Stimulated activated CD4-positive, alpha-beta T cell treated with anti-CD3 and anti-CD28 coated beads, Interleukin-4, amount 100 ng/mL, for 24 hours (primary cell): ENCODE results near the gene UGT1A10.

Experiments
- DNase-seq: peaks from one replicate; pipeline ENCODE4 v3.0.0-alpha.2; 2020

UGT1A10 gene

DNA sequence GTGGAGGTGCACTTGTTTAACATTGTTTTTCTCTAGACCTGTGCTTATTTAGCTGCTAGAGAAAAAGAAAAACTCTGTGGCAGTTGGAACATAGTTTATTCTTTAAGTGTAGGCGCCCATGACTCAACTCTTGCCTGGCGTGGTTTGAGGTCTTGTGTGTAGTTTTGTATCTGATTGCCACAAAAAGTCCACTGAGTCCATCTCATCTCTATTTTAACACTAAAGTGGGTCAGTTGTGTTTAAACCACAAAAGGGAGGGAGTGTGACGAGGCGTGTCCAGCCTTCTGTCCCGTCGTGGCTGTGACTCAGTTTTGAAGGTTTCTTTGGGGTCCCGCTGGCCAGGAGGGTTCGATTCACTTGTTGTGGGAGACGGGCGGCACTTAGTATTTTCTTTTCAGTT lies 20.2 kb downstream of the UGT1A10 start:
- no peak for DNase-seq

DNA sequence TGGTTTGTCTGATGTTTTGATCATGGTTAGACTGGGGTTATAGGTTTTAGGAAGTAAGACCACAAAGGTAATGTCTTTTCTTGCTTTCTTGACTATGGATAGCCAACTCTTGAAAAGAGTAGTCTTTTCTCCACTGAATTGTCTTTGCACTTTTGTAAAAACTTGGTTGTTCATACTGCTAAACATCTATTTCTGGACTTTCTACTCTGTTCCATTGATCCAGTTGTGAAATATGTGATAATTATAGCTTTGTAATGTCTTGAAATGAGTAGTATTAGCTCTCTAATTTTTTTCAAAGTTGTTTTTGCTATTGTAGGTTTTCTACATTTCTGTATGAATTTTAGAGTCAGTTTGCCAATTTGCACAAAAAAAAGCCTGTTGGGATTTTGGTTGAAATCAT lies 22.4 kb downstream of the UGT1A10 start:
- no peak for DNase-seq

DNA sequence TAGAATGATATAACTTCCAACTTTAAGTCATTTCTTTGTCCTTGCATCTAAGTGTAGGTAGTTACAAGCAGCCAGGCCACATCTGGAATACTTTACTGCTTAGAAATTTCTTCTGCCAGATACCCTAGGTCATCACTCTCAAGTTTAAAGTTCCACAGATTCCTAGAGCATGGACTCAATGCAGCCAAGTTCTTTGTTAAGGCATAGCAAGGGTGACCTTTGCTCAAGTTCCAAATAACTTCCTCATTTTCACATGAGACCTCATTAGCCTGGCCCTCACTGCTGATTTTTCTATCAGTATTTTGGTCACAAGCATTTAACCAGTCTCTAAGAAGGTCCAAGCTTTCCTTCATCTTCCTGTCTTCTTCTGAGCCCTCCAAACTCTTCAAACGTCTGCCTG lies 27.7 kb downstream of the UGT1A10 start:
- no peak for DNase-seq

DNA sequence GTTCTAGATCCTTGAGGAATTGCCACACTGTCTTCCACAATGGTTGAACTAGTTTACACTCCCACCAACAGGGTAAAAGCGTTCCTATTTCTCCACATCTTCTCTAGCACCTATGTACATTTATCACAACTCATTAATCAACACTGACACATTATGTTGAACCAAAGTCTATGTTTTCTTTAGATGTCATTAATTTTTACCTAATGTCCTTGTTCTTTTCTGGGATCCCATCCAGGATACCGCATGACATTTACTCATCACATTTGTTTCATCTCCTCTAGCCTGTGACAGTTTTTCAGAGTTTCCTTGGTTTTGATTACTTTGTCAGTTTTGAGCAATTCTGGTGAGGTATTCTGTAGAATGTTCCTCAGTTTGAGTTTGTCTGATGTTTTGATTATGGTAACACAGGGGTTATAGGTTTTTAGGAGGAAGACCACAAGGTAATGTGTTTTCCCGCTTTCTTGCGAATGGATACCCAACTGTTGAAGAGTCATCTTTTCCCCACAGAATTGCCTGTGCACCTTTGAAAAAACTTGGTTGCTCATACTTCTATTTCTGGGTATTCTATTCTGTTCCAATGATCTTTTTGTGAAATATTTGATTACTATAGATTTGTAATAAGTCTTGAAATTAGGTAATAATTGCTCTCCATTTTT lies 32.5 kb downstream of the UGT1A10 start:
- DNase-seq = no peak

DNA sequence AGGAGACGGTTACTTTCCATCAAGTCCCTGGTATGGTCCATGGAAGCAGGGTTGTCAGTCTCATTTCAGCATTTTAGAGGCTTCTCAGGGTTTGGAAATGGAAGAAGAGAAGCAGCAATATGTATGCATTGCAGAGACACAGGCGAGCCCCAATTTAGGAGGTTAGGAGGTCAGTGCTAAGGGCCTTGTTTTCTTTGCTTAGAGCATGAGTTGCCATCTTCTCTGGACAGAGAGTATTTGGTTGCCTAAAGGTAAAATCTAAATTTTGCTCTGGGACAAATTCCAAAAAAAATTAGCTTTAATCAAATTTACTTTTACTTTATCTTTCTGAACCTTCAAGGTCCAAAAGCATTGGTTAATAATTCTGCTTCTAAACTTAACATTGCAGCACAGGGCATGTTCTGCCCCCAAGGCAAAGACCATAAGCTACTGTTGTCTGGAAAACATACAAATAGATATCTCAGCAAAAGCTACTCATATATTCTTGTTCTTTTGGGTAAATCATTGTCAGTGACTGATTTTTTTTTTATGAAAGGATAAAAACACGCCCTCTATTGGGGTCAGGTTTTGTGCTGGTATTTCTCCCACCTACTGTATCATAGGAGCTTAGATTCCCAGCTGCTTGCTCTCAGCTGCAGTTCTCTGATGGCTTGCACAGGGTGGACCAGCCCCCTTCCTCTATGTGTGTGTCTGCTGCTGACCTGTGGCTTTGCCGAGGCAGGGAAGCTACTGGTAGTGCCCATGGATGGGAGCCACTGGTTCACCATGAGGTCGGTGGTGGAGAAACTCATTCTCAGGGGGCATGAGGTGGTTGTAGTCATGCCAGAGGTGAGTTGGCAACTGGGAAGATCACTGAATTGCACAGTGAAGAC lies 35.3 kb downstream of the UGT1A10 start, which contains the start of gene UGT1A9:
TSS of gene UGT1A9 (plus strand) at position 609 of the 872 bp plus-strand sequence. CDS start at position 646, 37 bp downstream.
- no peak for DNase-seq

DNA sequence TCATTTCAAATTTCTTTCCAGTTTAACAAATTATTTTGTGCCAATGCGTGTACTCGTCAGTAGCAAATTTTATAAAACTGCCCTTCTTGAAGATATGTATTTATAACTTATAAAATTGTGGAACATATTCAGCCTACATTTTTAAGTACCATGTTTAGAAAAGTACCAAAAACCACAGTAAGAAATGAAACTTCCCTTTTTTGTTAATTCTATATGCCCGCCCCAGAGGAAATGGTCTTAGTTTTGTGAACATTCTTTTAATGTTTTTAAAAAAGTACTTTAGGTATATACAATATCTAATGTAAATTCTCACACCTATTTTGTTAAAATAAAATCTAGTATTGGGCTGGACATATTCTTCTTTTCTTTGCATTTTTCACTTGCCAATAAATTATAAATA lies 36.6 kb downstream of the UGT1A10 start:
- no peak for DNase-seq

DNA sequence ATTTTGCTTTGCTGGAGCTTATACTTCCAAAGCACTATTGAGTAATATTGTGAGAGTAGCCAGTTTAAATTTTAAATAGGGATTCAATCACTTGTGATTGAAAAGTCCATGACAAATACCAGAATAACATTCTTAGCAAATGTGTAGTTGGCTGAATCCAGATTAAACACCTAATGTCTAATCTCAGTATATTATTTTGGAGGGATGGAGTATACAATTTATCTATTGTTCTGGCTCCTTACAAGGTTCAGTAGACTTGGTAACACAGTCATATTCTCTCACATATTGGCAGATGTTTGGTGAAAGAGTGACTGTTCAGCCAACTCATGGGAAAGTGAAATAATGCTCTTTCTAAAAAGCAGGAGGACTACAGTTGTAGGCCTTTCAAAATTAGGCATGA lies 37.6 kb downstream of the UGT1A10 start:
- DNase-seq = no peak

DNA sequence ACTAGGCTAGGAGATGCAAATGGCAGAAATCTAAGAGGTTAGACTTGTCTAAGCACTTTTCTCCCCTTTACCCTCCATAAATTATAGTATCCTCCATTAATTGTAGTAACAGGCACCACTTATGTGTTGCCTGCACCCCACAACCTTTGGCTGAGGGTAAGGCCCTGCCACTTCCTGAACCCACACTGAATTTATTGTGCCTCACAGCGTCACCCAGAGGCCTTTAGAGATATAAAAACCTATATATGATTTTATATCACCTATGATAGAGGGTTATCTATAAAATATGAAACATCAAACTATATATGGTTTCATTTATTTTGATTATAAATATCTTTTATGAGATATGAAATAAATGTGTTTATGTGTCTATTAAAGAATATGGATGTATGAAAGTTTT lies 38.1 kb downstream of the UGT1A10 start:
- no peak for DNase-seq

DNA sequence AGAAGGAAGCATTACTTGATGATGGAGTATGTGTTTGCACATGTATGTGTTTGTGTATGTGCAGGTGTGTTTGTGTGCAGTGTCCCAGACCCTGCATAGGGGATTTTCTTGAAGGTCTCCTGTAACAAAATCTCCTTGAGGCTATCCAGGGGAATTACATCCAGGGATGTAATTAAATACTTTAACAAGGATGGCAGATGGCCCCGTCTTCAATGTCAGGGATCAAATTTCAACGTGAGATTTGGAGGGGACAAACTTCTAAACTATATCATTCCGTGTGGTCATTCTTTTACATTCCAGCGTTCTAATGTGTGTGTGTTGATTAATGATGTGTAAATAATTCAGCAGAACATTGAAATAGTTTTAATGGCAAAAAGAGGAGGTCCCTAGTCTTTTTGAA lies 38.7 kb downstream of the UGT1A10 start:
- no peak for DNase-seq

DNA sequence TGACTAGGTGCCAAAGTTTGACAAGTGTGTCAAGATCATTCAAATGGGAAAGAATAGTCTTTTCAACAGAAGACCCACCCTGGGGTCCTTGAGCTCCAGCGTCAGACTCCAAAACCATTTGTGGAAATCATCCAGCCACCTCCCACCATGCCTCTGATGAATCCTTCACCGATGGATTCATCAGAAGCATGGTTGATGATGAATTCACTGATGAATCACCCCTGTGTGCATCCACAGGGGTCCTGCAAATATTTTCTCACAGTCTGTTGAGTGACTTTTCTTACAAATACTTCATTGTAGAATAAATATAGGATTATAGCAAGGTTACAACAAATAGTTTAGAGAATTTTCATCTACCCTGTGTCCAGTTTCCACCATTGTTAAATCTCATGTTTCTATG lies 39.8 kb downstream of the UGT1A10 start:
- no peak for DNase-seq

DNA sequence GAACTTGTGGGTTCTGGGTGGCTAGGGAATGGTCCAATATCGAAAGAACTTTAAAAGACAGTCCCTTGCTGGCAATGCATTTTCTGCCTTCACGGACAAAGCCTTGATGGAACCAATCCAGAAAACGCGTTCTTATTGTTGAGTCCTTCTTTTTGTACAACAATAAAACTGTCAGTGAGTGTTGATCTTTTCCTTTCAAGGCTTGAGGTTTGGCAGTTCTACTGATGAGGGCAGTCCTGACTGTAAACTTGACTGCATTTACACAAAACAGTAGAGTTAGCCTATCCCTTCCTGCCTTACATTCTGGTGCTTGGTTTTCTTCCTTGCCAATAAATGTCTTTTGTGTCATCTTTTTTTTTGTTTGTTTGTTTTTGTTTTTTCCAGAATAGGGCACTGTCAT lies 42.9 kb downstream of the UGT1A10 start:
- no peak for DNase-seq

DNA sequence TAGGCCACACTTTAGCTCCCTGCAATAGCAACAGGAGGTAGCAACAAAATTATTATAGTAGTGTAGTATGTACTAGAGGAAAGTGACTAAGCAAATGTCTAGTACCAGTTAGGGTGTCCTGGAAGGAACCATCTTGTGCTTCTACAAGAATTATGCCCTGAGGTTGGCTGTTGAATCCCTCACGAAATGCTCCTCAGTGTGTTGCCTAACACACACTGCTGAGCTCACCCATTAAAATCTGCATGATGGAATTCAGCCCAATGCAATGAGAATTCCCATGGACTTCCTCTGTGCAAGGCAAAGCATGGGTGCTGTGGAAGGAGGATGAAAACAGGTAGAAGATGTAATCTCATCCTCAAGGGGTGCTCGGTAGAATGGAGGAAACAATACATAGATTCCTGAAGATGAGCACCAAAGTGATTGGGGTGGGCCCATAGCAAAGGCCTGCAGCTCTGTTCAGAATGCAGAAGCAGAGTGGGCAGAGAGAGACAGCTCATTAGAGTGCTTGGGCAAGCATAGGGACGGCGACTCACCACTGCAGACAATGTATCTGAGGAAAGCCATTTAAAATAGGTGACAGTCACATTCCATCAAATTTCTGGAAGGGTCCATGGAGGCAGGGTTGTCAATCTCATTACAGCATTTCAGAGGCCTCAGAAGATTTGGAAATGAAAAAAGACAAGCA lies 44.3 kb downstream of the UGT1A10 start:
- no peak for DNase-seq

DNA sequence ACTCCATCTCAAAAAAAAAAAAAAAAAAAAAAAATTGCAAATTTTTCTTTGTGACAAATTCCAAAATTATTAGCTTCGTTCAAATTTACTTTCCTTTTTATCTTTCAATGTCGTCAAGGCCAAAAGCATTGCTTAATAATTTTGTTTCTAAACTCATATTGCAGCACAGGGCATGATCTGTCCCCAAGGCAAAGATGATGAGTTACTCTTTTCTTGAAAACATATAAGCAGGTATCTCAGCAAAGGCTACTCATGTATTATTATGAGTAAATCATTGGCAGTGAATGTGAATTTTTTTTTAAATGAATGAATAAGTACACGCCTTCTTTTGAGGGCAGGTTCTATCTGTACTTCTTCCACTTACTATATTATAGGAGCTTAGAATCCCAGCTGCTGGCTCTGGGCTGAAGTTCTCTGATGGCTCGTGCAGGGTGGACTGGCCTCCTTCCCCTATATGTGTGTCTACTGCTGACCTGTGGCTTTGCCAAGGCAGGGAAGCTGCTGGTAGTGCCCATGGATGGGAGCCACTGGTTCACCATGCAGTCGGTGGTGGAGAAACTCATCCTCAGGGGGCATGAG lies 45.4 kb downstream of the UGT1A10 start, which contains the start of gene UGT1A7:
TSS of gene UGT1A7 (plus strand) at position 381 of the 579 bp plus-strand sequence. CDS start at position 418, 37 bp downstream.
- no peak for DNase-seq

DNA sequence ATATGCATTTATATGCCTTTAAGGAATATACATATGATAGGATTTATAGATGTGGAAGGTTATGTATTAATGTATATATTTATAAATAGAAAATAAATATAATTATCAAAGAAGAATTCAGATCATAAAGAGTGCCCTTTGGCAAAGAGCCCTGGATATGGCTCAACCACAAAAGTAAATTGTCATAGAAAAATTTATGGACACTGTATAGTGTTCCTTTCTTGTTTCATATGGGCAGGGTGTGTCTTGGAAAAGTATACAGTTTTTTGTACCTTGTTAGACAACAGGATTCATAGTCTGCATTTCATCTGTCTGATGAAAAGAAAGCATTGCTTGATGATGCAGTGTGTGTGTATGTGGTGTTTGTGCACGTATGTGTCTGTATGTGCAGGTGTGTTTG lies 48.4 kb downstream of the UGT1A10 start:
- no peak for DNase-seq

DNA sequence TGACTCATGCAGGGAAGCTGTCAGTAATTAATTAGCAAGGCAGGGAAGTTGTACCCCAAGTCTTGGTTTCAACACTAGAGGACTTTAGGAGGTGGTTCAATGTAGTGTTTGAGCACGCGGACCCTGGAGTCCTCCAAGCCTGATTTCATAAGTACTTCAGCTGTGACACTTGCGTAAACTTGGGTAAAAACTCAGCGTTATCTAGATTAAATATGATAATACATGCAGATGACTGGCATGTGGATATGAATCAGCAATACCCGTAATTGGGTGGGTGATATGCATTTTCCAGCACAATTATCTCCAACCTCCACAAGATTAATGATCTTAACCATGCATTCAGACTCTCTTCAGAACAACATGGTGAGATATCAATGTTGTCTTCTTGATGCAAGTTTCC lies 50.7 kb downstream of the UGT1A10 start:
- no peak for DNase-seq

DNA sequence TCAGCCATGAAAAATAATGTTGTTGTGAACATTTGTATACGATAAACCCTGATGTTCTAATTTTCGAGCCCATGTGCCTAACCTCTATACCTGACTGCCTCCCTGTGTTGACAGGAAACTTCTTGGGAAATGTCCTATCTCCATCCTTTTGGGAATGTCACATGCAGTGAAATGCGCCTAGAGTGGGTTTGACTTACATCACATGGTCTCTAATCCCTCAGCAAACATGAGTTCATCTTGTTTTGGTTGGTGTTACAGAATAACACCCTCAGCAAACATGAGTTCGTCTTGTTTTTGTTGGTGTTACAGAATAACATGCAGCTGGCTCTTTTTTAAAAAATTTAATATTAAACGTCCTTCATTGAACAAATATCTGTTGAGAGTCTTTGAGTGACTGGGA lies 52.1 kb downstream of the UGT1A10 start:
- no peak for DNase-seq

DNA sequence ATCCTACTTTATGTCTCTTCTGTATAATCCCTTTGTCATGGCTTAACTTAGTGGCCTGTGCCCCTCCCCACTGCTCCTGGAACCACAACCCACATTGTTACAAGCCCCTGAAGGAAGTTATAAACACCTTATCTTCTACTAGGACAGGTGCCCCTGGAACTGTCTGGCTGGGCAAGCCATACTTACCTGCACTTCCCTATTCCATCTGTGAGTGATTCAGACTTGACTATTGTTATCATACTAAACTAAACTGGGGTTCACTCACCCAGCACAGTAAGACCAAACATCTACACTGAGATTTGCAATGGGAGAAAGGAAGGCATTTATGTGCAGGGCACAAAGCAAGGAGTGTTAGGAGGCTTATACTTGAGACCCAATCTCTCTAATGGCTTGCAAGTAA lies 52.8 kb downstream of the UGT1A10 start:
- DNase-seq = no peak

DNA sequence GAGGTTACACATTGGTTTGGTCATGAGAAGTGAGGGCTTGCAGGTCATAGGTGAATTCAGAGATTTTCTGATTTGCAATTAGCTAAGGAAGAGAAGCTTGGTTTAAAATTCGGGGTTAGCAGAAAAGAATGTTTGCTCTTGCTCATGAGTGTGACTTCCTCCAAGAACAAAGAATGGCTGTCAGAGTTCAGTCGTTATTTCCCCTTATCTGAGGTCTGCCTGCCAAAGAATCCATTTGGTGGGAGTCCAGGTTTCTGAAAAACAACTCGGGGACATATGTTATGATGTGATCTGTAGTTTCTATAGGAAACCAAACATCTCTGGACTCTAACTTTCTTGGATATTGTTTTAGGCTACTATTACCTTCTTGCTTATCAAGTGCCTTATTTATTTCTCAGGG lies 53.3 kb downstream of the UGT1A10 start:
- DNase-seq = no peak

DNA sequence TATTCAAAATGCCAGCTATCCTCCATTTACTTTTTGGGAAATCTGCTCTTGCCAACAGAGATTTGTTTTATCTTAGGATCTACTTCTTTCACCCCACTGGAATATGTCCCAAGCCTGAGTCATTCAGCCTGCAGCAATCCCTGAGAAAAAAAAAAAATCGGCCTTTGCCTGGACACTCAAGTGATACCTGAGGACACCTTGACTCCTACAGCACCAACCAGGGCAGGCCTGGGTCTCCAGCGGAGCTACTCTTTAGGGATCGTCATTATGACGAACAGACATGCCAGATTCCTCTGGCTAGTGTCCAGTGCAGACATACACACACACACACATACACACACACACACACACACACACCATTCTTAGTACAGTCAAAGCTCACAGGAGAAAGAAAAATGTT lies 54.2 kb downstream of the UGT1A10 start:
- DNase-seq = no peak

DNA sequence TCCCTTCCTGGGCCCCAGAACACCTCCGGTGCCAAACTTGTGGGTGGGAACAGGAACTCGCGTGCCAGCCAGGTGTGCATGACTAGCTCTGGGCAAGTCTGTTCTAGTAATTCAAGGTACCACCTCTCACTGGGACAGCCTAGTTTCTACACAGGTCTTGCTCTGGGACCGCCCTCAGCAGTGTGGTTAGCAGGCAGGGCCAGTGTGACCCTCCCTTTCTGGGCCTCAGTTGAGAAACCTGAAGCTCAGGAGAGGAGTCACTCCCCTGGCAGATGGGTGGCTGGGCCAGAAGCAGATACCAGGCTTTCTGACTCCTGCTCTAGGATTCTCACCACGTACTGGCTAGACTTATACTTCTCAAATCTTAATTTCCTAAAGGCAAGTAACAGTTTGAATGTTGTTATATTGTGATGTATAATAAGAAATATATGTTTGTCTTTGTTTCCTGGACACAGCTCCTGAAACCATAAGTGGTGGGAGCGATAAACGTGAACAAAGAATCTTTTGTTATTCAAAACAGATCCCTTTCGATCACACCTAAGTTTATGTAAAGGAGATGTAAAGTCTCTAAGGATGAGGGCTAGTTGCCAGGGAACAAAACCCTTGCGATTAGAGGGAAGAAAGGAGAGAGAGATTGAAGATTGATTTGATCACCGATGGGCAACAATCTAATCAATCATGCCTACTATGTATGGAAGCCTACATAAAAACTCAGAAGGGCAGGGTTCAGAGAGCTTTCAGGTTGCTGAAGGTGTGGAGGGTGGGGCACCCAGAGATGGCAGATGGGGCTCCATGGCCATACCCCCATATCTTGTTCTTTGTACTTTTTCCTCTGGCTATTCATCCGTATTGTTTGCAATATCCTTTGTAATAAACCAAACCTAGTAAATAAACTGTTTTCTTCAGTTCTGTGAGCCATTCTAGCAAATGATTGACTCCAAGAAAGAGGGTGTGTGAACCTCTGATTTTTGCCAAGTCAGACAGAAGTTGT lies 55.5 kb downstream of the UGT1A10 start:
- no peak for DNase-seq

DNA sequence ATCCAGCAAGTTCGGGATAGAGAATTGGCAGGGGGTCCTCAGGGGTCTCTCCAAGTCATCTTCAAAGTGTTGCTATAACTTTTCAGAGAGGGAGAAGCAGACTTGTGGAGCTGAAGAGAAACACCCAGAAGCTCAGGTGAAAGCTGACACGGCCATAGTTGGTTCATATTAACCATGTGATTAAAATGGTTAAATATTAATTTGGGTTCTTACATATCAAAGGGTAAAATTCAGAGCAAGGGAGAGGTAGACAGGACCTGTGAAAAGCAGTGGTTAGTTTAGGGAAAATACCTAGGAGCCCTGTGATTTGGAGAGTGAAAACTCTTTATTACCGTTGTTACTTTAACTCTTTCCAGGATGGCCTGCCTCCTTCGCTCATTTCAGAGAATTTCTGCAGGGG lies 56.4 kb downstream of the UGT1A10 start, which contains the start of gene UGT1A6:
TSS of gene UGT1A6 (plus strand) at position 243 of the 400 bp plus-strand sequence. CDS start at position 358, 115 bp downstream.
- no peak for DNase-seq

DNA sequence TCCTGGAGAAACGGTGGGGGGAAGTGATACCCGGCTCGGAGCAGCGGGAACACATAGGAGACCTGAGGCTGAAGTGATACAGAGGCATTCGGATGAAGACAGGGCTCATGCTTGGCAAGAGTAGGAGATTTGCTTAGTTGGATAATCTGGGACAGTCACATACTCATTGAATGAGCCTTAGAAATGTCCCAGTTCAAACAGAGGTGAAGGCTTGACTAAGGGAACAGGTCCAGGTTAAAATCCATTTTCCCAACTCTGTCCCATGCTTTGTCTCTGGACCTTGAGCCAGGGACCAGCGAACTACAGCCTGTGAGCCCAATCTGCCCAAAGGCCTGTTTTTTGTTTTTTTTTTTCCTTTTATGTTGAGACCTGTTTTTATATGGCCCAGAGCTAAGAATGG lies 57.7 kb downstream of the UGT1A10 start:
- DNase-seq = no peak
